B cell (primary cell): ENCODE data around the gene SMYD2. TPM values are rescaled to one million over a fixed set of nuclear protein-coding genes. Genes with fewer than 3 reads are reported as not detected.

Source experiments
- ATAC-seq: fragments of 200-7000 bp; cut with Tn5 transposase; one replicate; pipeline ENCODE4 v1.10.0; 2021; ENCODE audit warnings: low read depth, mild to moderate bottlenecking, moderate number of reproducible peaks, moderate library complexity
- CTCF ChIA-PET: fragments of 350-600 bp; sonication (Branson Sonifier 250); formaldehyde crosslinking; loops from one replicate; lab custom pipeline; 2021; ENCODE audit warnings: antibody characterized with exemption, inconsistent platforms; lab: Charles Lee
- POLR2A ChIA-PET: fragments of 350-600 bp; sonication (Branson Sonifier 250); formaldehyde crosslinking; loops from one replicate; lab custom pipeline; 2021; ENCODE audit warnings: antibody characterized with exemption; lab: Charles Lee
- DNase-seq: peaks from one replicate; pipeline ENCODE4 v3.0.0; 2013
- H2AFZ ChIP-seq: 2 replicates; pipeline ENCODE4 v1.6.1; 2012; ENCODE audit warnings: mild to moderate bottlenecking, low read depth, low read length; ENCODE audit not compliant: insufficient read depth, poor library complexity, severe bottlenecking
- H3K27ac ChIP-seq, 2 donors: 1 replicate in 1 of 2; 2 replicates in 1 of 2; pipeline ENCODE4 v1.5.1; 2012 to 2013; ENCODE audit warnings: low read length in 2 of 2, mild to moderate bottlenecking in 2 of 2, moderate library complexity in 1 of 2
- H3K27me3 ChIP-seq, 4 experiments: fragments of 200-600 bp in 1 of 4; sonication (generic) in 1 of 4; replicated peaks in 1 of 4; 1 replicate in 2 of 4; 2 replicates in 2 of 4; pipeline versions ENCODE4 v1.6.1 to v1.7.0; 2013 to 2016; ENCODE audit warnings: low read length in 3 of 4, mild to moderate bottlenecking in 2 of 4, mixed read lengths in 1 of 4, moderate library complexity in 1 of 4; ENCODE audit not compliant: insufficient read depth in 4 of 4, control insufficient read depth in 3 of 4; ENCODE audit errors: control extremely low read depth in 1 of 4
- H3K36me3 ChIP-seq, 2 experiments: replicated peaks in 1 of 2; 1 replicate in 1 of 2; 2 replicates in 1 of 2; pipeline versions ENCODE4 v1.6.1 to v1.7.1; 2013; ENCODE audit warnings: low read length in 1 of 2; ENCODE audit not compliant: insufficient read depth in 2 of 2, control insufficient read depth in 1 of 2; ENCODE audit errors: control extremely low read depth in 1 of 2, extremely low read depth in 1 of 2
- H3K4me1 ChIP-seq, 2 donors: fragments of 200-600 bp in 1 of 2; sonication (generic) in 1 of 2; 1 replicate in 1 of 2; 2 replicates in 1 of 2; pipeline versions ENCODE4 v1.5.1 to v1.6.1; 2013 to 2017; ENCODE audit warnings: low read length in 2 of 2; ENCODE audit not compliant: control insufficient read depth in 2 of 2, insufficient read depth in 2 of 2
- H3K4me2 ChIP-seq: replicated peaks from 2 replicates; pipeline ENCODE3; 2012; ENCODE audit warnings: mild to moderate bottlenecking, low read depth, low read length; ENCODE audit not compliant: poor library complexity, severe bottlenecking
- H3K4me3 ChIP-seq, 5 experiments: fragments of 200-600 bp in 1 of 5; sonication (generic) in 1 of 5; 1 replicate in 3 of 5; 2 replicates in 2 of 5; pipeline versions ENCODE4 v1.5.1 to v1.7.0; 2011 to 2016; ENCODE audit warnings: low read length in 4 of 5, mild to moderate bottlenecking in 4 of 5, low read depth in 2 of 5, control low read depth in 1 of 5, moderate library complexity in 1 of 5; ENCODE audit not compliant: insufficient read depth in 1 of 5; ENCODE audit errors: control extremely low read depth in 1 of 5, extremely low read depth in 1 of 5
- H3K79me2 ChIP-seq: fragments of 200-600 bp; sonication (generic); one replicate; pipeline ENCODE4 v1.6.0; 2016; ENCODE audit warnings: low read length; ENCODE audit not compliant: control insufficient read depth, insufficient read depth
- H3K9ac ChIP-seq: fragments of 200-600 bp; sonication (generic); 2 replicates; pipeline ENCODE4 v1.6.1; 2017; ENCODE audit warnings: mild to moderate bottlenecking, low read length, moderate library complexity
- H3K9me3 ChIP-seq, 3 donors: one replicate each; pipeline versions ENCODE4 v1.6.1 to v1.7.1; 2013; ENCODE audit warnings: low read length in 2 of 3; ENCODE audit not compliant: control insufficient read depth in 2 of 3, insufficient read depth in 1 of 3; ENCODE audit errors: control extremely low read depth in 1 of 3
- H4K20me1 ChIP-seq: 2 replicates; pipeline ENCODE4 v1.6.0; 2012; ENCODE audit warnings: mild to moderate bottlenecking, low read length; ENCODE audit not compliant: insufficient read depth, control insufficient read depth, poor library complexity, severe bottlenecking
- H3K27ac Mint-ChIP-seq: one replicate; pipeline ENCODE4 v1.8.0; 2021; ENCODE audit warnings: mixed read lengths
- H3K27me3 Mint-ChIP-seq: one replicate; pipeline ENCODE4 v1.8.0; 2021; ENCODE audit warnings: mixed read lengths
- H3K4me1 Mint-ChIP-seq: one replicate; pipeline ENCODE4 v1.8.0; 2021; ENCODE audit warnings: mixed read lengths
- H3K4me3 Mint-ChIP-seq: one replicate; pipeline ENCODE4 v1.8.0; 2021; ENCODE audit warnings: mixed read lengths
- H3K9me3 Mint-ChIP-seq: one replicate; pipeline ENCODE4 v1.8.0; 2022; ENCODE audit warnings: mixed read lengths; ENCODE audit not compliant: insufficient read depth
- CTCF ChIP-seq: fragments of 200-600 bp; IDR thresholded peaks from one replicate; pipeline ENCODE4 v1.8.0; 2022; ENCODE audit warnings: antibody characterized with exemption, mild to moderate bottlenecking
- EZH2 ChIP-seq: IDR thresholded peaks from 2 replicates; pipeline ENCODE4 v1.6.1; 2012; ENCODE audit warnings: borderline replicate concordance, low read depth, mild to moderate bottlenecking, moderate library complexity, low read length; ENCODE audit not compliant: insufficient read depth, poor library complexity, severe bottlenecking
- WGBS: methylation state at CpG from one replicate; pipeline ENCODE4 v1.1.5; 2013; ENCODE audit warnings: missing lambda C conversion rate; ENCODE audit not compliant: insufficient coverage; 5-methylcytosine and 5-hydroxymethylcytosine counted together
- intact Hi-C: fragments of 100-400 bp; cut with micrococcal nuclease; formaldehyde crosslinking; loops from one replicate; pipeline ENCODE4 v1.10.0; 2022
- polyA plus RNA-seq: library from polyadenylated mRNA; depleted of rRNA; stranded (reverse); fragments of >200 nt; gene quantifications from 2 replicates; pipeline ENCODE4 v1.2.3, GENCODE V29; 2012
- total RNA-seq, 2 donors: library from RNA; stranded (reverse); fragments of 120-200 nt in 1 of 2; gene quantifications; 1 replicate in 1 of 2; 2 replicates in 1 of 2; pipeline versions ENCODE4 v1.2.3 to v1.2.4, GENCODE V29; 2013 to 2022

SMYD2 gene
- total and polyA plus RNA-seq, 2 donors (not counting 1 experiment from before 2014, with no cell fraction given) = 21.2 to 29.1 TPM

- H3K4me1 ChIP-seq = no peaks in the 10 kb centered on the region
- Mint-ChIP-seq H3K27ac (no peak overlapping the region), H3K4me1 (no peaks in the 10 kb centered on the region), H3K27me3 (peaks cover 49% of the 10 kb centered on the region), H3K4me3 (no peak overlapping the region), H3K9me3 (no peaks in the 10 kb centered on the region)
- no peaks in the 10 kb centered on the region for H4K20me1 ChIP-seq
- H2AFZ ChIP-seq = no peak overlapping the region
- peaks cover 0 to 17% (median 0%) of the 10 kb centered on the region in 4 experiments for H3K27me3 ChIP-seq
- no peaks in the 10 kb centered on the region for H3K79me2 ChIP-seq
- WGBS = no CpG with 5 or more reads among the region's 5 CpGs
- no peaks in the 10 kb centered on the region for H3K9me3 ChIP-seq
- no peak overlapping the region for H3K4me3 ChIP-seq
- POLR2A ChIA-PET = no interaction called here
- H3K4me2 ChIP-seq = no peak overlapping the region
- ATAC-seq (no peak), DNase-seq (no peak)
- intact Hi-C loops = no loop called here
- no peak for TF ChIP-seq CTCF
- TF ChIP-seq EZH2 = no peak
- H3K27ac ChIP-seq = no peak overlapping the region
- H3K36me3 ChIP-seq = no peaks in the 10 kb centered on the region
- CTCF ChIA-PET = no interaction called here
- H3K9ac ChIP-seq = no peak overlapping the region
These were observed 79.2 kb downstream of the SMYD2 start for GRCh38 chr1:214360116-214360515.

- H3K4me3 Mint-ChIP-seq = no peak overlapping the region
These were observed 79.7 kb downstream of the SMYD2 start for GRCh38 chr1:214360525-214361164.

More at GRCh38 chr1:214360525-214361164, 79.7 kb downstream of the SMYD2 start:
- H4K20me1 ChIP-seq = no peaks in the 10 kb centered on the region
- ATAC-seq = no peak
- H3K4me3 ChIP-seq = no peak overlapping the region
- no peak for DNase-seq
- H3K4me1 ChIP-seq = no peaks in the 10 kb centered on the region
- no peak overlapping the region for H2AFZ ChIP-seq
- ChIA-PET POLR2A (no interaction called here), CTCF (interaction anchor here (1.1 kb wide), 1 partner anchor 99 kb away, joined by 3 read pairs; no protein-coding TSS in a partner anchor)
- no peak overlapping the region for H3K4me2 ChIP-seq
- no peaks in the 10 kb centered on the region for H3K9me3 ChIP-seq
- H3K27ac ChIP-seq = no peak overlapping the region
- no peaks in the 10 kb centered on the region for H3K9me3 Mint-ChIP-seq
- no peaks in the 10 kb centered on the region for H3K4me1 Mint-ChIP-seq
- no peak overlapping the region for H3K27ac Mint-ChIP-seq
- H3K36me3 ChIP-seq = no peaks in the 10 kb centered on the region
- H3K9ac ChIP-seq = no peak overlapping the region
- WGBS = no CpG with 5 or more reads among the region's 3 CpGs
- no peaks in the 10 kb centered on the region for H3K79me2 ChIP-seq
- intact Hi-C loops = no loop called here
- peaks cover 44% of the 10 kb centered on the region for H3K27me3 Mint-ChIP-seq
- TF ChIP-seq CTCF (no peak), EZH2 (no peak)
- peaks cover 0 to 17% (median 0%) of the 10 kb centered on the region in 4 experiments for H3K27me3 ChIP-seq
